ENCODE results near the gene SLC17A2.
A peak's percentile ranks its signal among the peaks of the same experiment; 100 is the strongest.

The SLC17A2 gene

DNA sequence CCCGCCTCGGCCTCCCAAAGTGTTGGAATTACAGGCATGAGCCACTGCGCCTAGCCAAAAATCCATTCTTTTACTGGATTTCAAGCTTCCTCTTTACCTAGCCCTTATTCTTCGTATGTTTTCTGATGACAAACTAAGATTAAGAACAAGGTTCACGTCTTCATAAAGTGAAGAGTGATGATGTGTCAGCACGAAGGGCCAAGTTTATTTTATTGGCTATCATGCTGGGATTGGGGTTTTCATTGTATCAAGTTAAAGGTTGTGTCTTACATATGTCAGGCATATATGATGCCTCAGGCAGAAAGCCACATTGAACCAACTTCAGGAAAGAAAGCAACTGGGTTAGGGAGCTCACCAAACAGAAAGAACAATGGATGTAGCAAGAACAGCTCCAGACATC, 36.7 kb downstream of the SLC17A2 start:
- H3K27me3 ChIP-seq (ENCODE audit: control insufficient read depth, insufficient read depth, low read length): no peaks in the 10 kb centered on the region
- H3K9me3 ChIP-seq (replicated peaks; ENCODE audit: low read length): no peaks in the 10 kb centered on the region
- H3K9ac ChIP-seq (ENCODE audit: low read depth, low read length): no peak overlapping the region
- H3K4me3 ChIP-seq (ENCODE audit: low read length): no peak overlapping the region
- peaks cover 7% of the 10 kb centered on the region for H3K4me1 ChIP-seq (ENCODE audit: control insufficient read depth, insufficient read depth, low read length)
- H3K36me3 ChIP-seq (ENCODE audit: insufficient read depth, low read length): no peaks in the 10 kb centered on the region
- no peak overlapping the region for H3K4me2 ChIP-seq (ENCODE audit: low read length)

- Histone ChIP-seq H3K4me1 (ENCODE audit: control insufficient read depth, insufficient read depth, low read length) (peaks cover 7% of the 10 kb centered on the region), H3K9ac (ENCODE audit: low read depth, low read length) (no peak overlapping the region), H3K4me2 (ENCODE audit: low read length) (no peak overlapping the region), H3K27me3 (ENCODE audit: control insufficient read depth, insufficient read depth, low read length) (no peaks in the 10 kb centered on the region), H3K4me3 (ENCODE audit: low read length) (no peak overlapping the region), H3K9me3 (replicated peaks; ENCODE audit: low read length) (no peaks in the 10 kb centered on the region), H3K36me3 (ENCODE audit: insufficient read depth, low read length) (no peaks in the 10 kb centered on the region)
Observed at GRCh38 chr6:25892877-25893276, 37.6 kb downstream of the SLC17A2 start.

- Histone ChIP-seq H3K36me3 (ENCODE audit: insufficient read depth, low read length) (no peaks in the 10 kb centered on the region), H3K27me3 (ENCODE audit: control insufficient read depth, insufficient read depth, low read length) (no peaks in the 10 kb centered on the region), H3K4me2 (ENCODE audit: low read length) (no peak overlapping the region), H3K4me1 (ENCODE audit: control insufficient read depth, insufficient read depth, low read length) (peaks cover 7% of the 10 kb centered on the region), H3K9ac (ENCODE audit: low read depth, low read length) (no peak overlapping the region), H3K4me3 (ENCODE audit: low read length) (no peak overlapping the region), H3K9me3 (replicated peaks; ENCODE audit: low read length) (no peaks in the 10 kb centered on the region)
Observed at GRCh38 chr6:25889877-25890853, 40.3 kb downstream of the SLC17A2 start.

DNA sequence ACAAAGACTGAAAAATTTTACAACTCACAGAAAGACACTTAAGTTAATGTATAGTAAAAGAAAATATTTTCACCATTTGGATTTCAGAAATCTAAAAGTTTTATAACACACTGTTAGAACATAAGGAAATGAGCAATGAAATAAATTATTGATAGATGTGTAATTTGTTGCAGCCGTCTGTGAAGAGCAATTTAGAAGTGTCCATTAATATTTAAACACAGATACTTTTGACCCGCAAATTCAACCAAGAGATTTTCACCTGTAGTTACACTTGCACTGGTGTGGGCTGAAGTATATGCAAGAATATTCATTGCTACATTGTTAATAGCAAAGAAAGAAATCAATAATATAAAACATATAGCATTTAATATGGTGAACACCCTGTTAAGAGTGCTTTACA, 41.9 kb downstream of the SLC17A2 start:
- H3K4me2 ChIP-seq (ENCODE audit: low read length): no peak overlapping the region
- no peaks in the 10 kb centered on the region for H3K36me3 ChIP-seq (ENCODE audit: insufficient read depth, low read length)
- no peak overlapping the region for H3K4me3 ChIP-seq (ENCODE audit: low read length)
- H3K4me1 ChIP-seq (ENCODE audit: control insufficient read depth, insufficient read depth, low read length): peaks cover 17% of the 10 kb centered on the region
- H3K27me3 ChIP-seq (ENCODE audit: control insufficient read depth, insufficient read depth, low read length): no peaks in the 10 kb centered on the region
- no peaks in the 10 kb centered on the region for H3K9me3 ChIP-seq (replicated peaks; ENCODE audit: low read length)
- no peak overlapping the region for H3K9ac ChIP-seq (ENCODE audit: low read depth, low read length)

GRCh38 chr6:25886066-25886465, 44.4 kb downstream of the SLC17A2 start:
- Histone ChIP-seq H3K4me3 (ENCODE audit: low read length) (no peak overlapping the region), H3K4me2 (ENCODE audit: low read length) (no peak overlapping the region), H3K27me3 (ENCODE audit: control insufficient read depth, insufficient read depth, low read length) (no peaks in the 10 kb centered on the region), H3K9ac (ENCODE audit: low read depth, low read length) (no peak overlapping the region), H3K9me3 (replicated peaks; ENCODE audit: low read length) (no peaks in the 10 kb centered on the region), H3K4me1 (ENCODE audit: control insufficient read depth, insufficient read depth, low read length) (peaks cover 23% of the 10 kb centered on the region), H3K36me3 (ENCODE audit: insufficient read depth, low read length) (no peaks in the 10 kb centered on the region)

DNA sequence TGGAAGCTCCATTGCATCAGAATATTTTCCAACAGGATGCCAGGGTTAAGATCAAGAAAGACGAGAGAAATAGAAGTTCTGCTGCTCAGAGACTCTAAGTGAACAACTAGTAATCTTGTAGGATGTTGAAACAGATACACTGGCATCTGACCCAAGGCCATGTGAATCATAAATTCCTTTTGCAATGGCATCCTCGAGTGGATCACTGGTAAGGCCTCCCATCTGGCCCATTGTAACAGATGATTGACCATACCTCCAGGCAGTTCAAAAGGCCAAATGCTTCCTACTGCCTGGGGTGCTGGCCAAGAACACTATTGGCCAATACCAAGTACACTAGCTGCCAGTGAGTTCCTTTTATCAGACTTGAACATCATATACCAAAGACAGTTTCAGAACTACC, 46.5 kb downstream of the SLC17A2 start:
- H3K36me3 ChIP-seq (ENCODE audit: insufficient read depth, low read length): no peaks in the 10 kb centered on the region
- peaks cover 16% of the 10 kb centered on the region for H3K4me1 ChIP-seq (ENCODE audit: control insufficient read depth, insufficient read depth, low read length)
- H3K4me2 ChIP-seq (ENCODE audit: low read length): peak overlapping the region; percentile 63
- H3K4me3 ChIP-seq (ENCODE audit: low read length): no peak overlapping the region
- no peaks in the 10 kb centered on the region for H3K9me3 ChIP-seq (replicated peaks; ENCODE audit: low read length)
- no peaks in the 10 kb centered on the region for H3K27me3 ChIP-seq (ENCODE audit: control insufficient read depth, insufficient read depth, low read length)
- H3K9ac ChIP-seq (ENCODE audit: low read depth, low read length): no peak overlapping the region

DNA sequence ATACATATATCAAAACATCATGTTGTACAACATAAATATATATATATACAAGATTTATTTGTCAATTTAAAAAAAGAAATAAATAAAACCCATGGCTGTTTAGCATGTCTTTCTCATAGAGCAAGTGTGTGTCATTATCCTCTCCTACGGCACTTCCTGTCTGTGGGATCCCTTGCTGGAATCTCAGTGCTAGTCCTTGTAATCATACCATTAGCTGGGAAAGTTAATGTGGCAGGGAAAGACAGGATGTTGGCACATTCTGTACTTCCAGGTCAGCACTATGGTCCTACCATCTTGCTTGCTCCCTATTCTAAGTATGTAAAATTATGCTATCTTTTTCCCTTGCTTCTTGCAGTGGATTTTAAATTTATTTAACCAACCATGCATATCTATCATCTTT, 47.0 kb downstream of the SLC17A2 start:
- no peak overlapping the region for H3K4me3 ChIP-seq (ENCODE audit: low read length)
- H3K36me3 ChIP-seq (ENCODE audit: insufficient read depth, low read length): no peaks in the 10 kb centered on the region
- H3K9me3 ChIP-seq (replicated peaks; ENCODE audit: low read length): no peaks in the 10 kb centered on the region
- peak overlapping the region; percentile 63 for H3K4me2 ChIP-seq (ENCODE audit: low read length)
- H3K4me1 ChIP-seq (ENCODE audit: control insufficient read depth, insufficient read depth, low read length): peaks cover 16% of the 10 kb centered on the region
- H3K27me3 ChIP-seq (ENCODE audit: control insufficient read depth, insufficient read depth, low read length): no peaks in the 10 kb centered on the region
- no peak overlapping the region for H3K9ac ChIP-seq (ENCODE audit: low read depth, low read length)

DNA sequence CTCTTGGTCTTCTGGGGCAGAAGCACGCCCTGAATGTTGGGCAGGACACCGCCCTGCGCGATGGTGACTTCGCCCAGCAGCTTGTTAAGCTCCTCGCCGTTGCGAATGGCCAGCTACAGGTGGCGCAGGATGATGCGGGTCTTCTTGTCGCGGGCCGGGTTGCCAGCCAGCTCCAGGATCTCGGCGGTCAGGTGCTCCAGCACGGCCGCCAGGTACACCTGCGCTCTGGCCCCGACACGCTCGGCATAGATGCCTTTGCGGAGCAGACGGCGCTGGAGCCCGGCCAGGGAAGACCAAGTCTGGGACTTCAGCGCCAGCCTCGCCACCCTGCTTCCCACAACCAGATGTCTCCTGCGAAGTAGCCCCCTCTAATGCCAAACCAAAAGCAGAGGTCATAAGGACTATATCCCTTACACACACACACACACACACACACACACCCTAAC, 48.4 kb downstream of the SLC17A2 start:
- Histone ChIP-seq H3K4me3 (ENCODE audit: low read length) (no peak overlapping the region), H3K27me3 (ENCODE audit: control insufficient read depth, insufficient read depth, low read length) (no peaks in the 10 kb centered on the region), H3K4me1 (ENCODE audit: control insufficient read depth, insufficient read depth, low read length) (peaks cover 16% of the 10 kb centered on the region), H3K9me3 (replicated peaks; ENCODE audit: low read length) (no peaks in the 10 kb centered on the region), H3K9ac (ENCODE audit: low read depth, low read length) (no peak overlapping the region), H3K4me2 (ENCODE audit: low read length) (no peak overlapping the region), H3K36me3 (ENCODE audit: insufficient read depth, low read length) (no peaks in the 10 kb centered on the region)

DNA sequence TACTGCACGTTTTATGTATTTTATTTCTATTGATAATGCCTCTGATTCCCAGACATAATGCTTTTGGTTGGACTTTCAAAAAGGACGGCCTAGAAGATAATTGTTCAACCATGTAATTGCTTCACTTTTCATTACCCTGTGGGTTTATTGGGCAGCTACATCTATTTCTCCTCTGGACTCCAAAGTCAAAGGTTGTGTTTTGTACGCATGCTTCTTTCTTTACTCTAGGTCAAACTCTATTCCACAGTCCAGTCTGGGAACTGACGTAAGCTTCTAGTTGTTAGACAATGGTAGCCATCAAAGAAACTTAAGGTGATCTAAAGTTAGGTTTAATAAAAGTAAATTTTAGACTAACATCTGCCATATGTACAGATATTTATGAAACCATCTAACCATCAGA, 49.9 kb downstream of the SLC17A2 start:
- Histone ChIP-seq H3K4me3 (ENCODE audit: low read length) (no peak overlapping the region), H3K9me3 (replicated peaks; ENCODE audit: low read length) (no peaks in the 10 kb centered on the region), H3K4me2 (ENCODE audit: low read length) (no peak overlapping the region), H3K4me1 (ENCODE audit: control insufficient read depth, insufficient read depth, low read length) (peaks cover 16% of the 10 kb centered on the region), H3K36me3 (ENCODE audit: insufficient read depth, low read length) (no peaks in the 10 kb centered on the region), H3K27me3 (ENCODE audit: control insufficient read depth, insufficient read depth, low read length) (no peaks in the 10 kb centered on the region), H3K9ac (ENCODE audit: low read depth, low read length) (no peak overlapping the region)

DNA sequence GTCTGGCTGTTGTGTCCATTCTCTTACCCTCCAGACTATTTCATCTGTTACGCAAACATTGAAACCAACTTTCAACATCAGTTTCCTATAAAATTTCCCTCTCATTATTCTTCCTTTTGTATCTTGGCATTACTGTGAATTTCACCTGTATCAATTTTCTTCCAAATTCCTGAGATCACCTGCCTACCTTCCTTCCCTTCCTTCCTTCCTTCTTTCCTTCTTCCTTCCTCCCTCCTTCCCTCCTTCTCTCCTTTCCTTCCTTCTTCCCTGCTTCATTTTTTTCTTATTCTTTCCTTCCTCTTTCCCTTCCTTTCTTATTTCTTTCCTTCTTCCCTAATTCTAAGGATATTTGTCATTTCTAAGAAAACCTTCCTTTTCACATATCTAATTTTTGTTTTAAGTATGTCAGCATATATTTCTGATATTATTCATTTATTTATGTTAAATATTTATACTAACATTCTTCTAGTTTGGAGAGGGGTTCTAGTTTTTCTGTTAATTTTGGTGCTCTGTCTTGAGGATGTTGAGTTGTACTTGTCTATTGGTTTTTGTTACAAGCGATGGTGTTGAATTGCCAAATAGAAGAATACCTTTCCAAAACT, 51.7 kb downstream of the SLC17A2 start:
- Histone ChIP-seq H3K4me3 (ENCODE audit: low read length) (no peak overlapping the region), H3K4me2 (ENCODE audit: low read length) (no peak overlapping the region)

GRCh38 chr6:25875926-25876602, 54.4 kb downstream of the SLC17A2 start:
- peaks cover 5% of the 10 kb centered on the region for H3K27me3 ChIP-seq (ENCODE audit: control insufficient read depth, insufficient read depth, low read length)
- no peak overlapping the region for H3K9ac ChIP-seq (ENCODE audit: low read depth, low read length)
- H3K36me3 ChIP-seq (ENCODE audit: insufficient read depth, low read length): no peaks in the 10 kb centered on the region
- no peak overlapping the region for H3K4me2 ChIP-seq (ENCODE audit: low read length)
- H3K4me1 ChIP-seq (ENCODE audit: control insufficient read depth, insufficient read depth, low read length): no peaks in the 10 kb centered on the region
- H3K4me3 ChIP-seq (ENCODE audit: low read length): no peak overlapping the region
- no peaks in the 10 kb centered on the region for H3K9me3 ChIP-seq (replicated peaks; ENCODE audit: low read length)

More for the DNA sequence above, 51.7 kb downstream of the SLC17A2 start:
- H3K4me1 ChIP-seq (ENCODE audit: control insufficient read depth, insufficient read depth, low read length): peaks cover 8% of the 10 kb centered on the region
- no peak overlapping the region for H3K9ac ChIP-seq (ENCODE audit: low read depth, low read length)
- H3K9me3 ChIP-seq (replicated peaks; ENCODE audit: low read length): no peaks in the 10 kb centered on the region
- H3K27me3 ChIP-seq (ENCODE audit: control insufficient read depth, insufficient read depth, low read length): no peaks in the 10 kb centered on the region
- no peaks in the 10 kb centered on the region for H3K36me3 ChIP-seq (ENCODE audit: insufficient read depth, low read length)

All from skeletal muscle satellite cell (primary cell).